DMS79 (cell line): ENCODE results near the gene OR5AR1.
"Not testable (repeated sequence)": the region's sequence is repeated elsewhere in the genome, so short reads cannot be mapped to it uniquely, and the experiment has no call there.

Experiments
- DNase-seq: peaks from one replicate; lab custom pipeline; 2025; lab: John Stamatoyannopoulos, UW

The OR5AR1 gene

GRCh38 chr11:56663386-56663785 lies at the start of gene OR5AR1:
TSS of gene OR5AR1 (plus strand) at chr11:56663686. CDS start at chr11:56663686, 0 bp downstream.
- DNase-seq: no peak

- DNase-seq: no peak
Measured at GRCh38 chr11:56624661-56625110, 38.8 kb upstream of the OR5AR1 start.

DNA sequence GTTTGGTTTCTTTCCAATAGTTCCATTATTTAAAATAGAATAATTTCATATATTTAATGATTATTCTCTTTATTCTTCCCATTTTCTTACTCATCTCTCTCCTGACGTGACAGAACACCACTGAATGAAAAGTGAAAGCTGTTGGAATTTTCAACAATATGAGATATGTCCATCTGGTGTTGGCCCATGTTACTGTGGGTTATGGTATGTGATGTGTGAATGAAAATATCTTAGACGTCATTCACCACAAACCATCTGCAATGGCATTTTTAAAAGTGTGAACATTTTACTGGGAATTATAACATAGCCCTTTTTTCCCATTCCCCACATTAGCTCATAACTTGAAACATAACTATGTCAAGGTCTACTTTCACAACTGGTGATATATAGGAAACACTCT lies 37.5 kb upstream of the OR5AR1 start:
- DNase-seq: no peak

DNA sequence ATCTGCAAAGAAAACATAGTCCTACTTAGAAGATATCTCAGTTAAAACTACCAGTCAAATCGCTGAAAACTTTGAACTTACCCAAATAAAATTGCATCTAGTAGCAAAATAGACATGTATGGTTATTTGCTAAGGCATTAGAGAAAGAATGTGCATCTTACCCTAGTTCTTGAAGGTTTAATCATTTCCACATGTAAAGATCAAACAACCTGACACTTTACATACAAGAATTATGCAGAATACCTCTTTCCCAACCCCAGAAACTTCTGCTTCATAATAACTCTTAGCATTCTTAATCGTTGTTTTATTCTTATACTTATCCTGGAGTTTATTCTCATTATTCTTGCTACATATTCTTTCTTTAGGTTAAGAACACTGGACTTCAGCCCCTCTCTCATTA lies 31.2 kb upstream of the OR5AR1 start:
- no peak for DNase-seq

DNA sequence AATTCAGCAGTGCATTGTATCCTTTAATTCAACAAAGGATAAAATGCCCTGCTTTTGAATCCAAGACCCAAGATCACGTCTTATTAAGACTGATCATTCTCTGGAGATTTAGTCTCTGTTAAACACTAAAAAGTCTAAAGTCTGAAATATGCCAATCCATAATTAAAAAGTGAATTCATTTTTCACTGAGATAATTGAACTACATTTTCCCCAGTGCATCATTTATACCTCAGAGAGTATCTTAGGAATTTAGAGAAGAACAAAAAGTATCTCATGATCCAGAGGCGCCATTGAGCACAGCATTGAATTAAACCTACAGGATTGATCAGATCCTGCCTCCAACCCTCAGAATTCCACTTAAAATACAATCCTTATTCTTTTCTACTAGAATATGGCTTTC lies 26.6 kb upstream of the OR5AR1 start:
- DNase-seq: no peak

GRCh38 chr11:56637500-56637899 lies 26.0 kb upstream of the OR5AR1 start:
- no peak for DNase-seq

DNA sequence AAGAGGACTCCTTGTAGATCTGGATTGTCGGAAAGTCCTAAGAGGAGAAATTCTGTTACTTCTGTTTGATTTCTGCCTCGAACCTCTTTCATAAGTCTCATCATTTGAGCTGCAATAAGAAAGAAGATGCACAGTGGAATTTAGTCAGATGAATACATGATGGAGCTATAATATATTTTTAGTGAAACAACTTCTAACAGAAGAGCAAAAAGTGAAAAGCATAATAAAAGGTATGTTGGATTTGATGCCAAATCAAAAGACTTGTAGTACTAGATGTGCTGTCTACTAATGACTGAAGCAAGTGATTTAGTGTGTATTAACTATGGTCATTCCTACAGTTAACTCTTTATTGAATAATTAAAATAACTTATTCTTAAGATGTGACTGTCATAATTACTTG lies 21.1 kb upstream of the OR5AR1 start, which contains the start of gene OR5AP2:
Gene OR5AP2, minus strand, starts transcription at position 101 of the 400 bp plus-strand sequence. Its CDS starts 0 bp downstream, at position 101.
- no peak for DNase-seq

GRCh38 chr11:56659755-56660154 lies 3.7 kb upstream of the OR5AR1 start:
- DNase-seq: no peak

DNA sequence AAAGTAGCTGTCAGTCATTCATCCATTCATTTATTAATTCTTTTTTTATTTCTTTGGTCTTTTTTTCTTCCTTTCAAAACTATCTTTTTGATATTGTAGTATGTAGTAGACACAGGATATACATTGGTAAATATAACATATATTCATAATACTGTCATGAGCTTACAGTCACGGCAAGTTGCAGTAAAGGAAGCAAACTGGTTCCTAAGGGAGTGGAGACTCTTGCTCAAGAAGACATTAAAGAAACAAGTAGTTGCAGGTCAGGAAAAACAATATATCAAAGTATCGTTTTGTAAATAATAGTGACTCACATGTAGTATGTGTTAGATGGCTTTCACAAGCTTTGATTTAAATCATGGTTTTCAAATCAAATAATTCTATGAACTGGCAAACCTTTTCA lies 7.5 kb downstream of the OR5AR1 start:
- no peak for DNase-seq

DNA sequence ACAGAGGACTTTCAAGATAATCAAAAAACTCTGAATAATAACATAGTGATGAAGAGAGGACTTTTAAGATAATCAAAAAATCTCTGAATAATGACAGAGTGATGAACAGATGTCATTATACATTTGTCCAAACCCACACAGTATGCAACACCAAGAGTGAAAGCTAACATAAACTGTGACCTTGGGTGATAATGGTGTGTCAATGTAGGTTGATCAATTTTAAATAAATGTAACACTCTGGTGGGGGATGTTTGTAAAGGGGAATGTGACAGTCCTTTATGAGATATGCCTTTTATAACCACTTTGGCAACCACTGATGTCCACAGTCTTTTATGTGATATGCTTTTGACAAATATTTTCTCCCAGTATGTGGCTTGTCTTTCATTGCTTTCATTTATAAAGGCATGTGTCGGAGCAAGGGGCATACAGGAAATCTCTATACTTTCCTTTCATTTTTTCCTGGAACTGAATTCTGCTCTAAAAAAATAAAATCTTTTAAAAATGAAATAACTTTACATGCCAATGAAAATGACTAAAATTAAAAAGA lies 25.1 kb downstream of the OR5AR1 start:
- DNase-seq: no peak

DNA sequence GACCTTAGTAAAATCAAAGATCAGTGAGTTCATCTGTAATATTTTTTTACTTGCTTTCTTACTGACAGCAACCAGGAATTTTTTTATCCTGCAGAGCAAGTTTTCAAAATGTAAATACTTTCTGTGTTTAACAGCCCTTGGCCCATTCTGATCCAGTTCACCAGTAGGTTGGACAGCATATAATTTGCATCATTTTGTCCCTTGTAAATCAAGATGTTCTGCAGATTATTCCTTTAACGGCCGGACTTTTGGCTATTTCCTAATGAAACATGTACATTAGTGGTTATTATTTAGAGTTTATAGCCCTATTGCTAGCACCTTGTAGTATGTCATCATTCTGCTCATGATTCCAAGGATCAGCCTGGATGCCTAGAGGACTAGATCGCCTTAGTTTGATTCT lies 27.7 kb downstream of the OR5AR1 start:
- not testable (repeated sequence) for DNase-seq

GRCh38 chr11:56693428-56693827 lies 29.9 kb downstream of the OR5AR1 start:
- no peak for DNase-seq

DNA sequence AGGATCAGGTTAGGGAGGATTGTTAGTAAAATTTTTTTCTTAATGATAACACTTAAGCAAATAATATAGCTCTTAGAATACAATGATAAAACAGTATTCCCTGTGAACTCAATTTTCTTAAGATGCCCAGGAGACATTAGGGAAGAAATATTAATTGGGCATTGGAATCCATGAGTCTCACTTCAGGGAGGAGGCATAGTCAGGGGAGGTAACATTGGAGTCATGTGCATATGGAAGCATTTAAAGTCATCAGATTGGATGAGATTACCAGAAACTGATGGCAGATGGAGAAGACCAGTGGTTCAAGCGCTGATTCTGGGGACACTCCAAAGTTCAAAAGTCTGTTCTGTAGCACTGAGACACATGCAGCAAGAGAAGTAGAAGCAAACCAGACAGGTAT lies 35.3 kb downstream of the OR5AR1 start, which contains the start of gene OR9G1:
Gene OR9G1, plus strand, starts transcription at position 301 of the 400 bp plus-strand sequence. CDS start 1,293 bp downstream, outside the sequence.
- DNase-seq: no peak

GRCh38 chr11:56700242-56700913 lies 36.9 kb downstream of the OR5AR1 start:
- DNase-seq: no peak

- DNase-seq: no peak
Measured at GRCh38 chr11:56700914-56701485, 37.5 kb downstream of the OR5AR1 start.

GRCh38 chr11:56705784-56706396 lies 42.4 kb downstream of the OR5AR1 start:
- DNase-seq: no peak

DNA sequence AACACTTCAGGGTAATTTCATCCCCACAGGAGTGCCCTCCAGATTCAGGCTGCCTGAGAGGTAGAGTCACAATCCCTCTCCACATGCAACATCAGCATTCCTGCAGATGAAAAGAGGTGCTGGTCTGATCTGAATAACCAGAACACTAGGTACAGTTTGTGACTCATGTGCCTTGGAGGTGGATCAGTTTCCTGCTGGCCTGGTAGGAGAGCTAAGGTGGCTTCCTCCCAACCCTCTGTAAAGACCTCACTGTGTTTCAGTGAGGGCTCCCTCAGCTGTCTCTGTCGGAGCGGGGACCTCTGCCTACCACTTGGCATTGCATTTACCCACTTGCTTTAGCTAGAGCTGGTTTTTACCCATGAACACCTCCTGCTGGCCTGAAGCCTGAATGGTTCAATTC lies 43.0 kb downstream of the OR5AR1 start:
- no peak for DNase-seq

- no peak for DNase-seq
Measured at GRCh38 chr11:56714206-56714605, 50.7 kb downstream of the OR5AR1 start.
